IPS DF 6.9 (cell line): Measurements from ENCODE around the gene GLUD1.
"Not testable (repeated sequence)": the region's sequence is repeated elsewhere in the genome, so short reads cannot be mapped to it uniquely, and the experiment has no call there.

Experiments
- DNase-seq: peaks from one replicate; pipeline ENCODE4 v3.0.0-alpha.2; 2013; ENCODE audit warnings: low read depth, low spot score
- H3K27ac ChIP-seq: one replicate; pipeline ENCODE4 v1.5.1; 2013; ENCODE audit warnings: low read length, control low read depth
- H3K27me3 ChIP-seq: 2 replicates; pipeline ENCODE4 v1.6.1; 2013; ENCODE audit warnings: mild to moderate bottlenecking, low read length; ENCODE audit not compliant: control insufficient read depth, insufficient read depth
- H3K36me3 ChIP-seq: 2 replicates; pipeline ENCODE4 v1.6.1; 2013; ENCODE audit warnings: low read length; ENCODE audit not compliant: control insufficient read depth, insufficient read depth
- H3K4me1 ChIP-seq: 2 replicates; pipeline ENCODE4 v1.6.1; 2013; ENCODE audit warnings: low read length; ENCODE audit not compliant: control insufficient read depth, insufficient read depth
- H3K4me3 ChIP-seq: 2 replicates; pipeline ENCODE4 v1.5.1; 2013; ENCODE audit warnings: mild to moderate bottlenecking, low read length
- H3K9me3 ChIP-seq: 2 replicates; pipeline ENCODE4 v1.6.1; 2013; ENCODE audit warnings: low read length, inconsistent platforms; ENCODE audit not compliant: control insufficient read depth, insufficient read depth
- WGBS: extraction: QIAGEN DNeasy Blood & Tissue Kit; methylation state at CpG from one replicate; pipeline ENCODE4 v1.1.7; 2013; ENCODE audit warnings: mixed read lengths, missing lambda C conversion rate; ENCODE audit not compliant: insufficient read length, insufficient coverage; 5-methylcytosine and 5-hydroxymethylcytosine counted together

The GLUD1 gene

DNA sequence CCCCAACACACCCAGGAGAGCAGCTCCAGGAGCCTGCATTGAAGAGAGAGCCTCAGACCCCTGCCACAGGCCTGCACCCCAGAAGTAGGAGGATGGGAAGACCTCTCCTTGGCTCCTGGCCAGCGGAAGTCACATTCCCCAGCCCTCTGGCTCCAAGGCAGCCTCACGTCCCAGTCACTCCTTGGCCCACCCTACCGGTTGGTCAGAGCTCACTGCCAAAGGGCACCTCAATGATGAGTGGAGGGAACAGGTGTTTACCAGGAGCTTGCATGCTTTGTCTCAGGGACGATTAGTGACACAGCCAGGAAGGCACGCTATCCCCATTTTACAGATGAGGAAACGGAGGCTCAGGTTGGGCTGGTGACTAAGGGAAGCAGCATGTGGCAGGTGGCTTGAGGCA is 75.6 kb downstream of the GLUD1 start:
- not testable (repeated sequence) for H3K27me3 ChIP-seq, H3K9me3 ChIP-seq, H3K4me1 ChIP-seq, H3K36me3 ChIP-seq, H3K4me3 ChIP-seq, DNase-seq, H3K27ac ChIP-seq
- WGBS: no CpG with 5 or more reads among the region's 6 CpGs

- not testable (repeated sequence) for DNase-seq, H3K4me3 ChIP-seq, H3K9me3 ChIP-seq, H3K36me3 ChIP-seq, H3K4me1 ChIP-seq, H3K27ac ChIP-seq, H3K27me3 ChIP-seq
- whole genome bisulfite sequencing: no CpG with 5 or more reads among the region's 6 CpGs
Measured at GRCh38 chr10:87018127-87018526, 76.5 kb downstream of the GLUD1 start.

DNA sequence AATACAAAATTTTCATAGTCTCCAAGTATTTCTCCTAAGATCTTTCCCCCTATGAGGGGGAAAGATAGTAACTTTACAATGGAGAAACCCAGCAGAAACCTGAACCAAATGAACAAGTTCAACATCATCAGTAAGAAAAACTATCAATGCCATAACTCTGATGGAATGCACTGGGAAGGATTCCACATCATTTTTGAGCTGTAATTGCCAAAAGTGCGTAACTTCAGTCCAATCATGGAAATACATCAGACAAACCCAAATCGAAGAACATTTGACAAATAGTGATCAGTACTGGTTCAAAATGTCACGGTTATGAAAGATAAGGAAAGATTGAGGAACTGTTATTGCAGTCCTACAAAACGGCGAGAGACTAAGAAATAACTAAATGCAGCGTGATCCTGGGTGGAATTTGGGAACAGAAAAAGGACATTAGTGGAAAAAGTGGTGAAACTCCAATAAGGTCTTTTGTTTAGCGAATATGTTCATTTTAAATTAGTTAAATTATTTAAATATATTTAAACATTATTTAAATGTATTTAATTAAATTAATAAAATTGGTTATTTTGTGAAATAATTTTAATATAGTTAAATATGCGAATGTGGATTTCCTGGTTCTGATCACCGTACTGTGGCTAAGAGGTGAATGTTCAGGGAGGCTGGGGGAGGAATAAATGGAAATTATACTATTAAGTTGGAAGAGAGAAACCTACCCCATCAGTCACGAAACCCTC is 79.5 kb downstream of the GLUD1 start:
- not testable (repeated sequence) for H3K27ac ChIP-seq, H3K27me3 ChIP-seq, H3K4me1 ChIP-seq, DNase-seq, H3K4me3 ChIP-seq, H3K36me3 ChIP-seq, H3K9me3 ChIP-seq
- 100% methylated on average over 1 of the region's 10 CpGs for WGBS

DNA sequence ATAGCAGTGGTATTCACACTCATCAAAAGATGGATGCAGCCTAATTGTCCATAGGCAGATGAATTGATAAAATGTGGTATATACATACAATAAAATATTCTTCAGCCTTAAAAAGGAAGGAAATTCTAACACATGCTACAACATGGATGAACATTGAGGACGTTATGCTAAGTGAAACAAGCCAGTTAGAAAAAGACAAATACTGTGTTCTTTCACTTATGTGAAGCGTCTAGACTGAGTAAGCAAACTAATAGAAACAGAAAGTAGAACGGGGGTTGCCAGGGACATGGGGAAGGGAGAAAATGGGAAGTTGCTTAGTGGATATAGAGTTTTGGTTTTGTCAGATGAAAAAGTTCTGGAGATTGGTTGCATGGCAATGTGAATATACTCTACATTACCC is 81.1 kb downstream of the GLUD1 start:
- not testable (repeated sequence) for H3K9me3 ChIP-seq, H3K27ac ChIP-seq, DNase-seq, H3K4me1 ChIP-seq, H3K27me3 ChIP-seq, H3K36me3 ChIP-seq, H3K4me3 ChIP-seq
- no CpG with 5 or more reads among the region's 3 CpGs for WGBS

- not testable (repeated sequence) for H3K9me3 ChIP-seq, H3K4me1 ChIP-seq, H3K27ac ChIP-seq, H3K4me3 ChIP-seq, H3K36me3 ChIP-seq, H3K27me3 ChIP-seq, DNase-seq
- no CpG with 5 or more reads among the region's 18 CpGs for WGBS
Measured at GRCh38 chr10:87009134-87009696, 85.4 kb downstream of the GLUD1 start.

DNA sequence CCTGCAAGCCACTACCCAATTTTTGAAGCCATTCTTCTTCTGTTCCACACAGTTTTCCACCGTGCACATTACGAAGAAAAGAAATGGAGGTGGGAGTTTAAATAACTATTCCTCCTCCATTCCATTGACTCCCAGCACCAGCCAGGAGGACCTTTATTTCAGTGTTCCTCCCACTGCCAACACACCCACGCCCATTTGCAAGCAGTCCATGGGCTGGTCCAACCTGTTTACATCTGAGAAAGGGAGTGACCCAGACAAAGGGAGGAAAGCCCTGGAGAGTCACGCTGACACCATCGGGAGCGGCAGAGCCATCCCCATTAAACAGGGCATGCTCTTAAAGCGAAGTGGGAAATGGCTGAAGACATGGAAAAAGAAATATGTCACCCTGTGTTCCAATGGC is 86.3 kb downstream of the GLUD1 start:
- H3K4me3 ChIP-seq, H3K36me3 ChIP-seq, H3K9me3 ChIP-seq, H3K27me3 ChIP-seq, DNase-seq, H3K4me1 ChIP-seq, H3K27ac ChIP-seq: not testable (repeated sequence)
- WGBS: no CpG with 5 or more reads among the region's 7 CpGs

GRCh38 chr10:87007674-87008073 is 87.0 kb downstream of the GLUD1 start:
- not testable (repeated sequence) for H3K27ac ChIP-seq, H3K4me3 ChIP-seq
- WGBS: no CpG with 5 or more reads among the region's 6 CpGs

GRCh38 chr10:87007124-87007523 is 87.5 kb downstream of the GLUD1 start:
- WGBS: no CpG with 5 or more reads among the region's 1 CpG

More at GRCh38 chr10:87007674-87008073, 87.0 kb downstream of the GLUD1 start:
- not testable (repeated sequence) for H3K27me3 ChIP-seq, H3K36me3 ChIP-seq, H3K4me1 ChIP-seq, H3K9me3 ChIP-seq, DNase-seq

DNA sequence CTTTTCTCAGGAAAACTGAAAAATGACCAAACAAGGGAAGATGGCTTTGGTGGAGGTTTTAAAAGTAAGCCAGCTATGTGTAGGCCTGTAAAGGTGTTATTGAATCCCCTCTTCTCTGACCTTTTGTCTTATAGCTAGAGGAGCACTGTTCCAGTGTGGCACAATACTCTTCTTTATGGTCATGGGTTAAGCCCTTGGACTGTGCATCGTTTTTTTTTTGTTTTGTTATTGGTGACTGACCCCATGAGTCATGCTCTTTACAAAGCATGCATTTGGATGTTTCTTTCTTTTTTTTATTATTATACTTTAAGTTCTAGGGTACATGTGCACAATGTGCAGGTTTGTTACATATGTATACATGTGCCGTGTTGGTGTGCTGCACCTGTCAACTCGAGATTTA is 94.2 kb downstream of the GLUD1 start:
- Histone ChIP-seq H3K9me3 (no peaks in the 10 kb centered on the region), H3K4me1 (no peaks in the 10 kb centered on the region), H3K27ac (no peak overlapping the region), H3K27me3 (no peaks in the 10 kb centered on the region), H3K4me3 (no peak overlapping the region), H3K36me3 (no peaks in the 10 kb centered on the region)
- DNase-seq: no peak
- WGBS: no CpG with 5 or more reads among the region's 3 CpGs

More at GRCh38 chr10:87007124-87007523, 87.5 kb downstream of the GLUD1 start:
- not testable (repeated sequence) for H3K9me3 ChIP-seq, H3K4me3 ChIP-seq, H3K27me3 ChIP-seq, H3K27ac ChIP-seq, H3K36me3 ChIP-seq, H3K4me1 ChIP-seq, DNase-seq
